Hematopoietic multipotent progenitor cell treated with erythropoietin and hydrocortisone succinate and interleukin-3 and kit ligand, for 8 days (in vitro differentiated cells): ENCODE data around the gene SELENOS.

ENCODE experiments used
- DNase-seq: peaks from one replicate; pipeline ENCODE4 v3.0.0-alpha.2; 2015

Gene SELENOS

DNA sequence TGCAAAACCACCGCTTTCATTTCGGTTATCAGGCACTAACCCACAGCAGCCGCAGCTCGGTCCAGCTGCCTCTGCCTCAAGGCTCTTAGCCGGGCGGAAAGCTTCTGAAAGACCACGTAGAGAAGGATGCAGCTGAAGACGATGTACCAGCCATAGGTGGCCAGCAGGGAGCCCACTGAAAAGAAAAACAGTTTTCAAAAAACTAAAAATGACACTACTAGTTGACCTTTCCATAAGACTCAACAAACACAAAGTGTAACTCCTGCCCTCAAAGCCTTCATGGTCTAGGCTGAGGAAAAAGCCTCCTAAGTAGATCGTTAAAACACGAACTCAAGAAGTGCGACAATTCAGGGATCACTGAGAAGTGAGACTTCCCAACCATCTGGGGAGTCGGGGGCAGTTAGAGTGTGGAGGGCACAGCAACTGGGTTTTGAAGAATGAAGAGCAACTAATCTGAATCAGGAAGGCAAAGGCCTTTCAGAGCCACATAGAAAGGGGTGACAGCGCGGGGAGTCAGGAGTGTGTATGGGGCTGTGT, 716 bp downstream of the SELENOS start:
- DNase-seq, result peak; percentile 56

DNA sequence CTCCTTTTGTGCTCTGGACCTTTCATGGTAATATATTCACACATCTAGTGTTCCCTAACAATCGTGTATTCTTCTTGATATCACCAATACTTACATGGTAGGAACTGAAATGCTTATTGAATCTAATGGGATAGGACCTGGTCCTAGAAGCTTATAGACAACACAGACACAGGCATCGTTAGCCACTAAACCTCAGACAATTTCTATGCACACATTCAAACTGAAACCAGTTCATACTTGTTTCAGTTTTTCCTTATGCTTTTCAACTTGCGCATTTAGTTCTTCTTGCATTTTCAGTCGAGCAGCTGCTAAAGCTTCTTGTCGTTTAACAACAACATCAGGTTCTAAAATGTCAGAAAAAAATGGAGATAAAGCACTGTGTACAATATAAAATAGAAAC, 2.3 kb downstream of the SELENOS start:
- no peak for DNase-seq

DNA sequence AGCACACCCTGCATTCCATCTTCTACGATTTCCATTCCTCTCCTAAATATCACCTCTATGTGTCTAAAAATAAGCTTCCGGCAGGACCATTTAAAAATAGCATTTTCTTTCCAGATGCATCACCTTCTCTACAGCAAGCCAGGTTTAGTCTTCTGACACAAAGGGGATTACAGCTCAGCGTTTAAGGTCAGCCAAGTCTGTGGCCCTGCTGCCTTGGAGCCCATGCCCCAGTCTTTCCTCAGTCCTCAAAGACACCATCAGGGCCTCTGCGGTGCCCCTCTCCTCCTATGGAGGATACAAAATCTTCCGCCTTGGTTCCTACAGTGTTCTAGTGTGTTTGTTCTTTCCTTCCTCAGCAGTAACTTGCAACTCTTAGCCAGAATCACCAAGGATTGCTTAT, 3.8 kb downstream of the SELENOS start:
- DNase-seq, result no peak

- no peak for DNase-seq
Observed at GRCh38 chr15:101272584-101272983, 4.7 kb downstream of the SELENOS start.

- peak; percentile 45 for DNase-seq
Observed at GRCh38 chr15:101269479-101270223, 7.6 kb downstream of the SELENOS start.

GRCh38 chr15:101267320-101268104, 9.8 kb downstream of the SELENOS start:
- no peak for DNase-seq

- no peak for DNase-seq
Observed at GRCh38 chr15:101266787-101267186, 10.5 kb downstream of the SELENOS start.

- DNase-seq, result no peak
Observed at GRCh38 chr15:101266034-101266433, 11.3 kb downstream of the SELENOS start.

DNA sequence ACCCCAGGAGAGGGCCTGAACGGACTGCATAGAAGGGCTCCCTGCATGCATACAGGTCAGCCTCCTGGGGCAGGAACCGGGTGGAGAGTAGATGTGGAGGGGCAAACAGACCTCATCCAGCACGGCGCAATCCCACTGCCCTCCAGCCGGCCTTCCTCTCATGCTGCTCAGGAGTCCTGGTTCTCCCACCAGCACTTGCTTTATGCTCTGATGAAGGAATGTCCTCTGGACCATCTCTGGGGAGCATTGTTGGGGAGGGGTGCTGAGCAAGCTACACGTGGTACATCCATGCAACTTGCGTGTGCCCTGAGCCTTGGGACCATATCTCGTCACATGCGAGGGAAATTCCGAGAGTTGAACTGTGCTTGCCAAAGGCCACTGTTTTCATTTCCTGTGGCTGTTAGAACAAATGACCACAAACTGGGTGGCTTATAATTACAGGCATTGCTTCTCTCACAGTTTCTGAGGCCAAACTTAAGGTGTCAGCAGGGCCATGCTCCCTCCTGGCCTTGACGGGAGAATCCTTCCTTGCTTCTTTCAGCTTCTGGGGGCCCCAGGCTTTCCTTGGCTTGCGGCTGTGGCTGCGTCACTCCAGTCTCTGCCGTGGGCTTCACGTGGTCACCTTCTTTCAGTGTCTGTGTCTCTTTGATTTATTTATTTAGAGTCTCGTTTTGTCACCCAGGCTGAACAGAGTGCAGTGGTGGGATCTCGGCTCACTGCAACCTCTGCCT, 12.2 kb downstream of the SELENOS start:
- no peak for DNase-seq

DNA sequence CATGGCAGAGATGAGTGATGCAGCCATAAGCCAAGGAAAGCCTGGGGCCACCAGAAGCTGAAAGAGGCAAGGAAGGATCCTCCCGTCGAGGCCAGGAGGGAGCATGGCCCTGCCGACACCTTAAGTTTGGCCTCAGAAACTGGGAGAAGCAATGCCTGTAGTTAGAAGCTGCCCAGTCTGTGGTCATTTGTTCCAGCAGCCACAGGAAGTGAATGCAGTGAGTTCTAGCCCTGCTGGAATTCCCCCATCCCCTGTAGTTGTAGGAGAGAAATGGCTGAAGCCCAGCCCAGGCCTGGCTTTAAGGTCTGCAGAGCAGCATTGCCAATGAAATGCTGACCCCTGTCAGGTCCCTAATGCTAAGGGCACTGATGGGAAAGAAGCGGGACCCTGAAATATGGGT, 13.3 kb downstream of the SELENOS start:
- DNase-seq, result no peak

DNA sequence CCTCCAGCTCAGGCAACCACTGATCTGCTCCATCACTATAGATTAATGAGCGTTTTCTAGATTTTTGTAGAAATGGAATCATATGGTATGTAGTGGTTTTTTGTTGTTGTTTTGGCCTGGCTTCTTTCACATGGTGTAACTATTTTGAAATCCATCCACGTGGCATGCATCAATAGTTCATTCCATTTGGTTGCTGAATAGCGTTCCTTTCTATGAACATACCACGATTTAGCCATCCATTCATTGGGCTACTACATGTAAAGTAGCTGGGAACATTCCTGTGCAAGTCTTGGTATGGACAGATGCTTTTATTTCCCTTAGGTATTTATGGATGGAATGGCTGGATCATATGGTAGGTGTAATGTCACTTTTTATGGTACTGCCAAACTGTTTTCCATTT, 14.7 kb downstream of the SELENOS start:
- DNase-seq, result no peak

DNA sequence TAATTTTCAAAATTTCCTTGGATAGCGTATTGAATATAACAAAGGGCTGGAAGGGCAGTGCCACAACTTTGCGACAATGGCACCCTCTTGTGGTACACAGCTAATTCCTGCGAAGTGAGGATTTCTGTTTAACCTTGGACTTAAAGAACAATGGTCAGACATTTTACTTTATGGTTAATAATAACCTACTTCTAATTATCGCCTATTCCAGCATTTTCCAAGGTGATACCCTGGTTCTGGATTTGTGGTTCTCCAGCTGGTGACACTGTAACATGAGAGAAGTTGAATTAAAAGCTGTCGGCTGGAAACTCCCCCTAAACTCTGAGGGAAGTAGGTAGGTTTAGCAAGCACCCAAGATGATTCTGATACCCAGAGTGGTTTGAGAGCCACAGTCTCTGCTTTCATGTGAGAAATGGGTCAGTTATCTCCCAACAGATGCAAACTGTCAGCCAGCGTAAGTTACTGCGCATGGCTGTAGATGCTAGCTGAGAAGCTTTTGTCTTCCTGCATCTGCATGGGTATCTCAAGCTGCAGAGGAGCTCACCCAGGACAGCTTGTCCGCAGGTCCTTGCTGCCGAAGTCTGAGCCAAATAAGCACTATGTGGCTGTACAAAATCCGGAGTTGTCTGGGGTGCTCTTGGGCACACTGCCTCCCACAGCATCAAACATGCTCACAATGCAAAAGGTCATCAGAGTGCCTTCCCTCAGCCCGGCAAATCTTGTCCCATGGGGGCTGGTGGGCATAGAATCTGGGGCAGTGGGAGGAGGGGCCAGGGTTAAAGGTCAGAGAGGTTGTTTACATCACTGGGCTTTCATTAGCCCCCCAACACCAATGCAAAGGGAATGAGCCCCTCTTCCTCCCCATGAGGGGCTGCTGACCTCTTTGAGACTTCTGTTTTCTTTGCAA, 18.8 kb downstream of the SELENOS start:
- DNase-seq, result peak; percentile 80

DNA sequence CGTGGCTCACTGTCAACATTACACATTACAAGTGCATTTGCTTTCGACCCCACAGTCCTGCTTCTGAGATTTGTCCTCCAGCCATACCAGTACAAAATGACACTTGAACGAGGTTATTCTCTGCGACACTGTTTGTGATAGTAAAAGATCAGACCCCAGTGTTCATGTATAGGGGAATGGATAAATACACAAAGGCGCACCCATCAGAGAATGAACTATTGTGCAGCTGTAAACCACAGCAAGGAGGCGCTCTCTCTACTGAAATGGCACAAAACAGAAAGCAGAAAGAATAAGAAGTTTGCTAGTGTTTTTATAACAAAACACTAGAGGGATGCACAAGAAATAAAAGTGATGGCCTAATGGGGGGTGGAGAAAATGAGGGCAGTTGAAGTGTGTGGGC, 20.5 kb downstream of the SELENOS start:
- peak; percentile 41 for DNase-seq

- peak; percentile 97 for DNase-seq
Observed at GRCh38 chr15:101255615-101256241, 21.6 kb downstream of the SELENOS start.

DNA sequence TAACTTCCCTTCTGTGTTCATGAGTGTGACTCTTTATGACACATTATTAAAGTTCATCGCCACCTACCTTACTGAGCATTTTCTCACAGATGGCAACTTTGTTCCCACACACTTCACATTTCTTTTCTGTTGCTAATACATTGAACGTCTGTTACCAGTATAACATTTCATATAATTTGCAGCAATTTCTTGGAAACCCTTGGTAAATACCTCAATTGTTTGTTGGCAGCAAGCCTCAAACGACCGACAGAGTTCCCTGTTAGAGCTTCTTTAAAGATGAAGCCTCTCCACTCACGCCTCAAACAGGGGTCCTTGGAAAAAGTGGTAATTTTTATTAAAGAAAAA, 22.3 kb downstream of the SELENOS start:
- peak; percentile 81 for DNase-seq

GRCh38 chr15:101254157-101255050, 22.9 kb downstream of the SELENOS start:
- no peak for DNase-seq

DNA sequence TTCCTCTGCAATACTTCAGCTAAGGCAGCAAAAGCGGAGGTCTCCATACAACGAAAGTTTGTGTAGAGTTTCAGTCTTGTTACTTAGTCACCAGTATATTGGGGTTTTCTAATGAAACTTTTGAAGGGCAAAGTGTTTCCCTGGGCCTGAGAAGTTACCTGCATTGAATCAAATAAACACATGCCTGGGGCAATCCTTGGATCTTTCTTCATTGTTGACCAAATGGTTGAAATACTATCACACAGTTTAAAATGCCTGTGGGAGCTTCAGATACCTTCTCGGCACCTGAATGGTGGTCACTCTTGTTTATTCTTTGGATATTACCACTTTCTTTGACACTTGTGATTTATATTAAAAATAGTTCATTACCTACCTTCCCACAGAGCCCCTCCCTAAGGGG, 24.4 kb downstream of the SELENOS start:
- no peak for DNase-seq

DNA sequence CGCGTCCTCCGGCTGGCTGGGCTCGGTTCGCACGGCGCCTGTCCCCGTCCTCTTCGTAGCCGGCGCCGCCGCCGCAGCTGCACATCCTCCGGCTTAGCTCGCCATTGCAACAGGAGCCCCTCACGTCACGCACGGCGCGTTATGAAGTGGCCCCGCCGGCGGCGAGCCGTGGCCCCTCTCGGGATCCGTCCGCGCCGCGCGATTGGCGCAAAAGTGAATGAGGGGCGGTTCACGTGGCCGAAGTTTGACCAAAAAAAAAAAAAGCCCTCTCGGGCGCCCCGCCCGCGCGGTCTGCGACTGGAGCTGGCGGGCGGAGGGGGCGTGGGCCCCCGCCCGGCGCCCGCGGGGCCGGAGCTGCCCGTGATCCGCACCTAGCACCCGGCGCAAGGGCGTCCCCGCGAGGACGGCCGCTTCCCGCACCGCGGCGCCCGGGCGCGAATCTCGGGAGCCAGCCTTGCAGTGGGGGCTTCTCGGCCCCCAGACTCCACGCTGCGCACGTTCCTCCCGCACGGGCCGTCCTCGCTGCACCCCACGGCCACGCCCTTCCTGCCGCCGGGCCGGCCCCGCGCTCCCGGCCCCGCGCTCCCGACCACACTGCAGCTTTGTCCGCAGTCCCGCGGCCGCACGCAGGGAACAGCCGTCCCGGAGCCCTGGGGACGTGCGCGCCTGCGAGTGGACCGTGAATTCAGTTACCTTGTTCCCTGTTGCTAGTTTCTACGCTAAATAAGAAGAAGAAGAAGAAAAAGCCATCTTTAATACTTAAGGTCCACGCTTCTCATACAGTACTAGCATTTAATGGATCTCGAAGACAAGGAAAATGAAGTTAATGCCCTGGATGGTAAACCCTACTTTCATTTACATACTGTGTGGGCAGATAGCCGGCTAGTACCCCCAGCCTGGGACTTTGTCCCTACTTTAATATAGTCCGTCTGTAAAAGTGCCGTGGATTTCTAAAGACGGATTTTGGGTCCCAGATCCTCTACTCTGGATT, 25.2 kb downstream of the SELENOS start, which contains the start of gene CHSY1:
Gene CHSY1, minus strand, starts transcription at position 219 of the 991 bp plus-strand sequence. CDS start 592 bp downstream, outside the sequence.
- peak; percentile 92 for DNase-seq
